ENCODE data around the gene SLC5A5.
"Not testable (repeated sequence)": the region's sequence is repeated elsewhere in the genome, so short reads cannot be mapped to it uniquely, and the experiment has no call there.

The SLC5A5 gene

DNA sequence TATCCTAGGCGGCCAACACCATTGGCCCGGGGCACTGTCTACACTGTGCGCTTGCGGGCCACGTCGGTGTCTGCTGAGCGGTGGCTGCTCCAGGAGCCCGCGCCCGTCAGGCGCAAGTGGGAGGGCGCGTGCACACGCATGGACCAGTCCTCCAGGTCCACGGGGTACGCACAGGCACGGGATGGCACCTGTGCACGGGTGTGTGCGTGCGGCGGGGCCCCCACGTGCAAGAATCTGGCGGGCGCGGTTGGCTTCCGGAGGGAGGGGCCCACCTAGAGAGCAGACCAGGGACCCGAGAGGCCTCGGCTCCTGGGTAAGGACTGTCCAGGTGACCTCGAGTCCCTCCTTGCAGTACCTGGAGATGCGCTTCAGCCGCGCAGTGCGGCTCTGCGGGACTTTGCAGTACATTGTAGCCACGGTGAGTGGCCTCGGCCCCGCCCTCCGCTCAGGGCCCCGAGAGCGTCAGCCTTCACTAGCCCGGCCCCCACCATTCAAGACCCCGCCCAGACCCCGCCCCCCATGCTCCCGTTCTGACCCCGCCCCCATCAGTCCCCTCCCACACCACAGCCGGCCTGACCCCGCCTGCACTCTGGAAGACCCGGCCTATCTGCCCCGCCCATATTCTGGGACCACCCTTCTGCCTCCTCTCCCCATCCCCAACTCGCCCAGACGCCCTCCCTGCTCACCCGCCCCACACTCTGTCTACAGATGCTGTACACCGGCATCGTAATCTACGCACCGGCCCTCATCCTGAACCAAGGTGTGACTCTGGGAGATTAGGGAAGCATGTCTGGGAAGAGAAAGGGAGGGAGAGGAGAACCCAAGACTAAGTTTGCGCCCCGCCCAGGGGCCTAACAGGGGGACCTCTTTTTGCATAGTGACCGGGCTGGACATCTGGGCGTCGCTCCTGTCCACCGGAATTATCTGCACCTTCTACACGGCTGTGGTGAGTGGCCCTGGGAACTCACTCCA is 2.3 kb downstream of the SLC5A5 start:
- Histone ChIP-seq H3K4me1 (ENCODE audit: control insufficient read depth, insufficient read depth, low read length, unreplicated experiment) (no peaks in the 10 kb centered on the region), H3K79me2 (ENCODE audit: control insufficient read depth, insufficient read depth, low read length, unreplicated experiment) (no peaks in the 10 kb centered on the region), H2AFZ (ENCODE audit: low read length, unreplicated experiment) (no peak overlapping the region), H3K36me3 (ENCODE audit: insufficient read depth, low read length) (no peaks in the 10 kb centered on the region), H3K27ac (ENCODE audit: low read depth, low read length) (no peak overlapping the region), H3K27me3 (ENCODE audit: insufficient read depth, low read length) (peaks cover 43% of the 10 kb centered on the region), H3K4me3 (ENCODE audit: low read depth, low read length) (no peak overlapping the region)

- H3K4me1 ChIP-seq (ENCODE audit: control insufficient read depth, insufficient read depth, low read length, unreplicated experiment), result no peaks in the 10 kb centered on the region
- no peaks in the 10 kb centered on the region for H3K36me3 ChIP-seq (ENCODE audit: insufficient read depth, low read length)
- H3K79me2 ChIP-seq (ENCODE audit: control insufficient read depth, insufficient read depth, low read length, unreplicated experiment), result no peaks in the 10 kb centered on the region
- H3K4me3 ChIP-seq (ENCODE audit: low read depth, low read length), result no peak overlapping the region
- peaks cover 39% of the 10 kb centered on the region for H3K27me3 ChIP-seq (ENCODE audit: insufficient read depth, low read length)
- no peak overlapping the region for H3K27ac ChIP-seq (ENCODE audit: low read depth, low read length)
- no peak overlapping the region for H2AFZ ChIP-seq (ENCODE audit: low read length, unreplicated experiment)
These were observed 3.0 kb downstream of the SLC5A5 start for GRCh38 chr19:17874758-17875135.

GRCh38 chr19:17877696-17878095 is 6.0 kb downstream of the SLC5A5 start:
- no peak overlapping the region for H3K27ac ChIP-seq (ENCODE audit: low read depth, low read length)
- H3K79me2 ChIP-seq (ENCODE audit: control insufficient read depth, insufficient read depth, low read length, unreplicated experiment), result no peaks in the 10 kb centered on the region
- H3K36me3 ChIP-seq (ENCODE audit: insufficient read depth, low read length), result no peaks in the 10 kb centered on the region
- H3K4me1 ChIP-seq (ENCODE audit: control insufficient read depth, insufficient read depth, low read length, unreplicated experiment), result no peaks in the 10 kb centered on the region
- peaks cover 14% of the 10 kb centered on the region for H3K27me3 ChIP-seq (ENCODE audit: insufficient read depth, low read length)
- no peak overlapping the region for H3K4me3 ChIP-seq (ENCODE audit: low read depth, low read length)
- H2AFZ ChIP-seq (ENCODE audit: low read length, unreplicated experiment), result no peak overlapping the region

GRCh38 chr19:17879466-17879865 is 7.7 kb downstream of the SLC5A5 start:
- Histone ChIP-seq H3K79me2 (ENCODE audit: control insufficient read depth, insufficient read depth, low read length, unreplicated experiment) (no peaks in the 10 kb centered on the region), H3K4me1 (ENCODE audit: control insufficient read depth, insufficient read depth, low read length, unreplicated experiment) (no peaks in the 10 kb centered on the region), H3K27ac (ENCODE audit: low read depth, low read length) (no peak overlapping the region), H3K36me3 (ENCODE audit: insufficient read depth, low read length) (no peaks in the 10 kb centered on the region), H2AFZ (ENCODE audit: low read length, unreplicated experiment) (no peak overlapping the region), H3K27me3 (ENCODE audit: insufficient read depth, low read length) (peaks cover under 1% of the 10 kb centered on the region; the same call in 1 of the 2 replicates), H3K4me3 (ENCODE audit: low read depth, low read length) (no peak overlapping the region)

DNA sequence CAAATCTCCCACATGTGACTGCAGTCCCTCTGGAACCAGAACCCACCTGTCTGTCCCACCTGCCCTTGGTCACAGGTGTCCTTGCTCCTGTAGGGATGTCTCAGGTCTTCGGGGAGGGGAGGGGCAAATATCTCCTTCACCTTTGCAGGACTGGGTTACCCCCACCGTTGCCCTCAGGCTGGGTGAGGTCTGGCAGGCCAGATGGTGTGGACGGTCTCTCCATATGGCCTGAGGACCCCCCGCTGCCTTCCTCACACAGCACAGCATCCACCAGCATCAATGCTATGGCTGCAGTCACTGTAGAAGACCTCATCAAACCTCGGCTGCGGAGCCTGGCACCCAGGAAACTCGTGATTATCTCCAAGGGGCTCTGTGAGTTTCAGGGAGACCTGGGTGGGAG is 10.0 kb downstream of the SLC5A5 start:
- Histone ChIP-seq H2AFZ (ENCODE audit: low read length, unreplicated experiment) (no peak overlapping the region), H3K27ac (ENCODE audit: low read depth, low read length) (no peak overlapping the region), H3K4me3 (ENCODE audit: low read depth, low read length) (no peak overlapping the region), H3K4me1 (ENCODE audit: control insufficient read depth, insufficient read depth, low read length, unreplicated experiment) (no peaks in the 10 kb centered on the region), H3K36me3 (ENCODE audit: insufficient read depth, low read length) (no peaks in the 10 kb centered on the region), H3K27me3 (ENCODE audit: insufficient read depth, low read length) (no peaks in the 10 kb centered on the region), H3K79me2 (ENCODE audit: control insufficient read depth, insufficient read depth, low read length, unreplicated experiment) (no peaks in the 10 kb centered on the region)

DNA sequence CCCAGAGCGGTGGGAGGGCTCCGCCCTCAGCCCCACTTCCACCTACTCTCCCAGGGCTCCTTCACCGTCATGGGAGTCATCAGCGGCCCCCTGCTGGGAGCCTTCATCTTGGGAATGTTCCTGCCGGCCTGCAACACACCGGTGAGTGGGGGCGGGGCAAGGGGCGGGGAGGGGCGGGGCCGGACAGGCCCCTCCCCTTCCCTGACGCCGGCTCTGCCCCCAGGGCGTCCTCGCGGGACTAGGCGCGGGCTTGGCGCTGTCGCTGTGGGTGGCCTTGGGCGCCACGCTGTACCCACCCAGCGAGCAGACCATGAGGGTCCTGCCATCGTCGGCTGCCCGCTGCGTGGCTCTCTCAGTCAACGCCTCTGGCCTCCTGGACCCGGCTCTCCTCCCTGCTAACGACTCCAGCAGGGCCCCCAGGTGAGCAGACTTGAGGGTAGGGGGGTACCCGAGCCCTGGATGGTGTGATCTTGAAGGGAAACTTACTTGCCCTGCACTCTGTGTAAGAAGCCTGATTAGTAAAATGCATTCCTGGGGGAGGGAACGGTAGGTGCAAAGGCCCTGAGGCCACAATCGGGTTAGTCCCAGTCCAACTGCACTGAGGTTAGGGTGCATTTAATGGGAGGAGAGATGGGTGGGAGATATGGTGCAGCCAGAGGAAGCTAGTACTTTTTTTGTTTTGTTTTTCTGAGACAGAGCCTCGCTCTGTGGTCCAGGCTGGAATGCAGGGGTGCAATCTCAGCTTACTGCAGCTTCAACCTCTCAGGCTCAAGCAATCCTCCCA is 12.1 kb downstream of the SLC5A5 start:
- Histone ChIP-seq H3K79me2 (ENCODE audit: control insufficient read depth, insufficient read depth, low read length, unreplicated experiment) (no peaks in the 10 kb centered on the region), H3K36me3 (ENCODE audit: insufficient read depth, low read length) (no peaks in the 10 kb centered on the region), H3K4me1 (ENCODE audit: control insufficient read depth, insufficient read depth, low read length, unreplicated experiment) (no peaks in the 10 kb centered on the region), H2AFZ (ENCODE audit: low read length, unreplicated experiment) (no peak overlapping the region), H3K27ac (ENCODE audit: low read depth, low read length) (no peak overlapping the region), H3K27me3 (ENCODE audit: insufficient read depth, low read length) (no peaks in the 10 kb centered on the region), H3K4me3 (ENCODE audit: low read depth, low read length) (no peak overlapping the region)

DNA sequence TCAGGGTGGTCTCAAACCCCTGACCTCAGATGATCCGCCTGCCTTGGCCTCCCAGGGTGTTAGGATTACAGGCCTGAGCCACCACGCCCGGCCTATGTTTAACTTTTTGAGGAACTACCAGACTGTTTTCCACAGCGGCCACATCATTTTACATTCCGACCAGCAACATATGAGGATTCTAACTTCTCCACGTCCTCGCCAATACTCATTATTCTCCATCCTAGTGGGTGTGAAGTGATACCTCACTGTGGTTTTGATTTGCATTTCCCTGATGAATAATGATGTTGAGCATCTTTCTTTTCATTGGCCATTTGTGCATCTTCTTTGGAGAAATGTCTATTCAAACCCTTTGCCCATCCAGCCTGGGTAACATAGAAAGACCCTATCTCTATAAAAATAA is 14.8 kb downstream of the SLC5A5 start:
- no peak overlapping the region for H3K4me3 ChIP-seq (ENCODE audit: low read depth, low read length)
- peaks cover 8% of the 10 kb centered on the region; the same call in 1 of the 2 replicates for H3K27me3 ChIP-seq (ENCODE audit: insufficient read depth, low read length)
- H3K27ac ChIP-seq (ENCODE audit: low read depth, low read length), result no peak overlapping the region
- no peaks in the 10 kb centered on the region for H3K79me2 ChIP-seq (ENCODE audit: control insufficient read depth, insufficient read depth, low read length, unreplicated experiment)
- no peaks in the 10 kb centered on the region for H3K4me1 ChIP-seq (ENCODE audit: control insufficient read depth, insufficient read depth, low read length, unreplicated experiment)
- H3K36me3 ChIP-seq (ENCODE audit: insufficient read depth, low read length), result no peaks in the 10 kb centered on the region
- H2AFZ ChIP-seq (ENCODE audit: low read length, unreplicated experiment), result no peak overlapping the region

GRCh38 chr19:17887221-17887620 is 15.5 kb downstream of the SLC5A5 start:
- H3K79me2 ChIP-seq (ENCODE audit: control insufficient read depth, insufficient read depth, low read length, unreplicated experiment); H2AFZ ChIP-seq (ENCODE audit: low read length, unreplicated experiment); H3K27ac ChIP-seq (ENCODE audit: low read depth, low read length); H3K4me1 ChIP-seq (ENCODE audit: control insufficient read depth, insufficient read depth, low read length, unreplicated experiment); H3K4me3 ChIP-seq (ENCODE audit: low read depth, low read length); H3K36me3 ChIP-seq (ENCODE audit: insufficient read depth, low read length): not testable (repeated sequence)
- H3K27me3 ChIP-seq (ENCODE audit: insufficient read depth, low read length), result peaks cover 11% of the 10 kb centered on the region; the same call in 1 of the 2 replicates

DNA sequence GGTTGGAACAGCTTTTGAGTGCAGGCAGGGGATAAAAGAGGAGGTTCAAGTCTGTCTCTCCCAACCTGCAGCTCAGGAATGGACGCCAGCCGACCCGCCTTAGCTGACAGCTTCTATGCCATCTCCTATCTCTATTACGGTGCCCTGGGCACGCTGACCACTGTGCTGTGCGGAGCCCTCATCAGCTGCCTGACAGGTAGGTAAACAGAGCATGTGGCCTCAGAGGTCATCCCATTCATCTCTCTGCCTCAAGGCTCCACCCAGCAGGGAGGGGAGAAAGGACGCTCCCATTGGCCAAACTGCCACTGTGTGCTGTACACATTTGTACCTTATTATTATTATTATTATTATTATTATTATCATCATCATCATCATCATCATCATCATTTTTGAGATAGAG is 16.5 kb downstream of the SLC5A5 start:
- Histone ChIP-seq H3K4me3 (ENCODE audit: low read depth, low read length) (no peak overlapping the region), H3K79me2 (ENCODE audit: control insufficient read depth, insufficient read depth, low read length, unreplicated experiment) (no peaks in the 10 kb centered on the region), H2AFZ (ENCODE audit: low read length, unreplicated experiment) (no peak overlapping the region), H3K4me1 (ENCODE audit: control insufficient read depth, insufficient read depth, low read length, unreplicated experiment) (no peaks in the 10 kb centered on the region), H3K27ac (ENCODE audit: low read depth, low read length) (no peak overlapping the region), H3K36me3 (ENCODE audit: insufficient read depth, low read length) (no peaks in the 10 kb centered on the region), H3K27me3 (ENCODE audit: insufficient read depth, low read length) (peaks cover 11% of the 10 kb centered on the region; the same call in 1 of the 2 replicates)

- Histone ChIP-seq H3K4me3 (ENCODE audit: low read depth, low read length) (no peak overlapping the region), H3K4me1 (ENCODE audit: control insufficient read depth, insufficient read depth, low read length, unreplicated experiment) (no peaks in the 10 kb centered on the region), H3K27ac (ENCODE audit: low read depth, low read length) (no peak overlapping the region), H3K79me2 (ENCODE audit: control insufficient read depth, insufficient read depth, low read length, unreplicated experiment) (no peaks in the 10 kb centered on the region), H3K36me3 (ENCODE audit: insufficient read depth, low read length) (no peaks in the 10 kb centered on the region), H2AFZ (ENCODE audit: low read length, unreplicated experiment) (no peak overlapping the region), H3K27me3 (ENCODE audit: insufficient read depth, low read length) (peaks cover 13% of the 10 kb centered on the region)
These were observed 18.0 kb downstream of the SLC5A5 start for GRCh38 chr19:17889609-17890214.
